Measurements from ENCODE around the gene TLR8.

The TLR8 gene

GRCh38 chrX:12955882-12956703 is 49.7 kb downstream of the TLR8 start:
- Histone ChIP-seq H3K36me3 (ENCODE audit: insufficient read depth) (no peaks in the 10 kb centered on the region), H3K4me3 (IDR thresholded peaks at IDR 0.05; ENCODE audit: insufficient read depth, low read depth, low read length) (no peak overlapping the region), H3K9ac (peak overlapping the region; percentile 66), H3K4me1 (ENCODE audit: low read depth, poor library complexity, severe bottlenecking) (peaks cover 47% of the 10 kb centered on the region), H3K27me3 (ENCODE audit: insufficient read depth, low read depth) (no peaks in the 10 kb centered on the region), H4K20me1 (ENCODE audit: insufficient read depth) (no peaks in the 10 kb centered on the region), H3K79me2 (ENCODE audit: insufficient read depth, low read depth) (no peaks in the 10 kb centered on the region), H2AFZ (ENCODE audit: low read depth) (peak overlapping the region; percentile 59), H3K4me2 (peak overlapping the region; percentile 74), H3K27ac (peak overlapping the region; percentile 96)
- TF ChIP-seq CTCF (conservative IDR thresholded peaks at IDR 0.05; ENCODE audit: low read depth, low read length): no peak

- Histone ChIP-seq H3K36me3 (ENCODE audit: insufficient read depth) (no peaks in the 10 kb centered on the region), H3K27me3 (ENCODE audit: insufficient read depth, low read depth) (no peaks in the 10 kb centered on the region), H3K27ac (peak overlapping the region; percentile 96), H3K9ac (peak overlapping the region; percentile 66), H3K79me2 (ENCODE audit: insufficient read depth, low read depth) (no peaks in the 10 kb centered on the region), H3K4me2 (peak overlapping the region; percentile 74), H3K4me3 (IDR thresholded peaks at IDR 0.05; ENCODE audit: insufficient read depth, low read depth, low read length) (no peak overlapping the region), H4K20me1 (ENCODE audit: insufficient read depth) (no peaks in the 10 kb centered on the region), H3K4me1 (ENCODE audit: low read depth, poor library complexity, severe bottlenecking) (peaks cover 49% of the 10 kb centered on the region), H2AFZ (ENCODE audit: low read depth) (peak overlapping the region; percentile 59; the same call in 1 of the 2 replicates)
- TF ChIP-seq CTCF (conservative IDR thresholded peaks at IDR 0.05; ENCODE audit: low read depth, low read length): no peak
These were observed 50.5 kb downstream of the TLR8 start for GRCh38 chrX:12956704-12957534.

GRCh38 chrX:12958059-12958458 is 51.6 kb downstream of the TLR8 start:
- Histone ChIP-seq H3K79me2 (ENCODE audit: insufficient read depth, low read depth) (no peaks in the 10 kb centered on the region), H3K27me3 (ENCODE audit: insufficient read depth, low read depth) (no peaks in the 10 kb centered on the region), H3K27ac (peak overlapping the region; percentile 96; the same call in 1 of the 2 replicates), H3K9ac (no peak overlapping the region), H4K20me1 (ENCODE audit: insufficient read depth) (no peaks in the 10 kb centered on the region), H2AFZ (ENCODE audit: low read depth) (no peak overlapping the region), H3K4me1 (ENCODE audit: low read depth, poor library complexity, severe bottlenecking) (peaks cover 49% of the 10 kb centered on the region), H3K4me2 (no peak overlapping the region), H3K36me3 (ENCODE audit: insufficient read depth) (no peaks in the 10 kb centered on the region), H3K4me3 (IDR thresholded peaks at IDR 0.05; ENCODE audit: insufficient read depth, low read depth, low read length) (no peak overlapping the region)
- TF ChIP-seq CTCF (conservative IDR thresholded peaks at IDR 0.05; ENCODE audit: low read depth, low read length): no peak

GRCh38 chrX:12958461-12958860 is 52.0 kb downstream of the TLR8 start:
- H3K27ac ChIP-seq: no peak overlapping the region
- H2AFZ ChIP-seq (ENCODE audit: low read depth): no peak overlapping the region
- no peak for TF ChIP-seq CTCF (conservative IDR thresholded peaks at IDR 0.05; ENCODE audit: low read depth, low read length)
- H3K27me3 ChIP-seq (ENCODE audit: insufficient read depth, low read depth): no peaks in the 10 kb centered on the region
- no peak overlapping the region for H3K9ac ChIP-seq
- no peaks in the 10 kb centered on the region for H3K36me3 ChIP-seq (ENCODE audit: insufficient read depth)
- H3K79me2 ChIP-seq (ENCODE audit: insufficient read depth, low read depth): no peaks in the 10 kb centered on the region
- H3K4me2 ChIP-seq: no peak overlapping the region
- no peak overlapping the region for H3K4me3 ChIP-seq (IDR thresholded peaks at IDR 0.05; ENCODE audit: insufficient read depth, low read depth, low read length)
- H3K4me1 ChIP-seq (ENCODE audit: low read depth, poor library complexity, severe bottlenecking): peaks cover 49% of the 10 kb centered on the region
- no peaks in the 10 kb centered on the region for H4K20me1 ChIP-seq (ENCODE audit: insufficient read depth)
